Stomach (tissue), 9 donors: ENCODE measurements around the gene DNAJC1. TPM values are rescaled to one million over a fixed set of nuclear protein-coding genes. Genes with fewer than 3 reads are reported as not detected.
A peak's percentile ranks its signal among the peaks of the same experiment; 100 is the strongest.

Experiments used
- DNase-seq, 2 donors: peaks; one replicate each; pipeline versions ENCODE4 v3.0.0 to v3.0.0-alpha.2; 2013 to 2019
- H3K27ac ChIP-seq, 5 donors: fragments of 200-600 bp in 4 of 5; sonication (generic) in 4 of 5; one replicate each; pipeline ENCODE4 v1.5.1; 2013 to 2019; ENCODE audit warnings: mild to moderate bottlenecking in 1 of 5, moderate library complexity in 1 of 5
- H3K27me3 ChIP-seq, 3 donors: fragments of 200-600 bp; sonication (generic); one replicate each; pipeline ENCODE4 v1.5.1; 2017 to 2019; ENCODE audit warnings: mixed run types in 1 of 3
- H3K36me3 ChIP-seq, 4 donors: fragments of 200-600 bp; sonication (generic); 1 replicate in 3 of 4; 2 replicates in 1 of 4; pipeline ENCODE4 v1.5.1; 2016 to 2019
- H3K4me1 ChIP-seq, 4 donors: fragments of 200-600 bp; sonication (generic); one replicate each; pipeline ENCODE4 v1.5.1; 2016 to 2019
- H3K4me3 ChIP-seq, 4 donors: fragments of 200-600 bp; sonication (generic) in 3 of 4; one replicate each; pipeline ENCODE4 v1.5.1; 2016 to 2019; ENCODE audit warnings: mild to moderate bottlenecking in 1 of 4
- H3K9me3 ChIP-seq, 4 donors: fragments of 200-600 bp; sonication (generic); one replicate each; pipeline ENCODE4 v1.5.1; 2016 to 2019
- EP300 ChIP-seq: sonication (generic); formaldehyde crosslinking; IDR thresholded peaks from one replicate; pipeline ENCODE4 v1.6.1; 2017; ENCODE audit warnings: antibody characterized with exemption
- POLR2A ChIP-seq, 4 donors: fragments of 450-650 bp; IDR thresholded peaks; one replicate each; pipeline ENCODE4 v1.6.1; 2016; ENCODE audit warnings: antibody characterized with exemption in 4 of 4, control low read depth in 2 of 4, mild to moderate bottlenecking in 1 of 4, moderate library complexity in 1 of 4
- POLR2AphosphoS5 ChIP-seq, 3 donors: sonication (generic); formaldehyde crosslinking; IDR thresholded peaks; one replicate each; pipeline ENCODE4 v1.6.1; 2016; ENCODE audit warnings: antibody characterized with exemption in 3 of 3
- WGBS, 5 donors: extraction: QIAGEN DNeasy Blood & Tissue Kit in 3 of 5; methylation state at CpG; one replicate each; pipeline versions ENCODE4 v1.1.5 to v1.1.7; 2013 to 2018; 5-methylcytosine and 5-hydroxymethylcytosine counted together
- intact Hi-C: fragments of 100-400 bp; cut with DNase I; formaldehyde crosslinking; loops from one replicate; pipeline ENCODE4 v1.15.1; 2023; ENCODE audit warnings: low total_unique reads
- polyA plus RNA-seq, 3 donors: library from polyadenylated mRNA; stranded (reverse); fragments of 200-250 nt; gene quantifications; one replicate each; pipeline ENCODE4 v1.2.3, GENCODE V29; 2013
- total RNA-seq, 5 donors: library from RNA; depleted of rRNA; stranded (reverse); fragments of >200 nt; gene quantifications; one replicate each; pipeline versions ENCODE4 v1.1.0 to v1.2.3, GENCODE V29; 2014 to 2016
- TF ChIP-seq, protein P1 (sequence below), 7 experiments: fragments of 450-650 bp in 4 of 7; fragments of 200-600 bp in 3 of 7; sonication (generic) in 3 of 7; IDR thresholded peaks; one replicate each; pipeline ENCODE4 v1.5.1; 2016 to 2019; ENCODE audit warnings: antibody characterized with exemption in 7 of 7, control low read depth in 2 of 7, mild to moderate bottlenecking in 1 of 7
- donor health status: healthy with polysubstance abuse.
- donor health status: Bipolar disorder and iron deficiency.
- donor health status: healthy.

DNAJC1 gene
- total and polyA plus RNA-seq, 8 donors, result 16.3 to 344 (median 29.9) TPM

DNA sequence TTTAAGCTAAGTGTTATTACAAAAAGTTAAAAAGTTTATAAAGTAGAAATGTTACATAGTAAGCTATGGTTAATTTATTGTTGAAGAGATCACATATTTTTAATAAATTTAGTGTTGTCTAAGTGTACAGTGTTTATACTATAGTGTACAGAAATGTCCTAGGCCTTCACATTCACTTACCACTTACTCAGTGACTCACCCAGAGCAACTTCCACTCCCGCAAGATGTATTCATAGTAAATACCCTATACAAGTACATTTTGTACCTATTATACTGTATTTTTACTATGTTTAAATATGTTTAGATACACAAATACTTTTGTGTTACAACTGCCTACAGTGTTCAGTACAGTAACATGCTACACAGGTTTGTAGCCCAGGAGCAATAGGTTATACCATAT lies 69.2 kb downstream of the DNAJC1 start:
- H3K4me1 ChIP-seq, result peaks cover 0 to 8% (median 0%) of the 10 kb centered on the region in 4 donors
- H3K36me3 ChIP-seq, result peaks cover 0 to 4% (median 0%) of the 10 kb centered on the region in 4 donors
- H3K27me3 ChIP-seq, result no peaks in the 10 kb centered on the region
- no peak overlapping the region for H3K27ac ChIP-seq
- TF ChIP-seq, protein P1, sequence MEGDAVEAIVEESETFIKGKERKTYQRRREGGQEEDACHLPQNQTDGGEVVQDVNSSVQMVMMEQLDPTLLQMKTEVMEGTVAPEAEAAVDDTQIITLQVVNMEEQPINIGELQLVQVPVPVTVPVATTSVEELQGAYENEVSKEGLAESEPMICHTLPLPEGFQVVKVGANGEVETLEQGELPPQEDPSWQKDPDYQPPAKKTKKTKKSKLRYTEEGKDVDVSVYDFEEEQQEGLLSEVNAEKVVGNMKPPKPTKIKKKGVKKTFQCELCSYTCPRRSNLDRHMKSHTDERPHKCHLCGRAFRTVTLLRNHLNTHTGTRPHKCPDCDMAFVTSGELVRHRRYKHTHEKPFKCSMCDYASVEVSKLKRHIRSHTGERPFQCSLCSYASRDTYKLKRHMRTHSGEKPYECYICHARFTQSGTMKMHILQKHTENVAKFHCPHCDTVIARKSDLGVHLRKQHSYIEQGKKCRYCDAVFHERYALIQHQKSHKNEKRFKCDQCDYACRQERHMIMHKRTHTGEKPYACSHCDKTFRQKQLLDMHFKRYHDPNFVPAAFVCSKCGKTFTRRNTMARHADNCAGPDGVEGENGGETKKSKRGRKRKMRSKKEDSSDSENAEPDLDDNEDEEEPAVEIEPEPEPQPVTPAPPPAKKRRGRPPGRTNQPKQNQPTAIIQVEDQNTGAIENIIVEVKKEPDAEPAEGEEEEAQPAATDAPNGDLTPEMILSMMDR (IDR thresholded peaks at IDR 0.05), result no peak
- TF ChIP-seq EP300 (no peak), POLR2A (IDR thresholded peaks at IDR 0.05) (no peak), POLR2AphosphoS5 (IDR thresholded peaks at IDR 0.05) (no peak)
- H3K4me3 ChIP-seq, result no peak overlapping the region
- 91 to 100% (median 95%) methylated on average over 1 of the region's 1 CpG for WGBS, 5 donors
- H3K9me3 ChIP-seq, result peaks cover 0 to 16% (median 14%) of the 10 kb centered on the region in 4 donors
- DNase-seq, result no peak
- intact Hi-C loops, result no loop called here

DNA sequence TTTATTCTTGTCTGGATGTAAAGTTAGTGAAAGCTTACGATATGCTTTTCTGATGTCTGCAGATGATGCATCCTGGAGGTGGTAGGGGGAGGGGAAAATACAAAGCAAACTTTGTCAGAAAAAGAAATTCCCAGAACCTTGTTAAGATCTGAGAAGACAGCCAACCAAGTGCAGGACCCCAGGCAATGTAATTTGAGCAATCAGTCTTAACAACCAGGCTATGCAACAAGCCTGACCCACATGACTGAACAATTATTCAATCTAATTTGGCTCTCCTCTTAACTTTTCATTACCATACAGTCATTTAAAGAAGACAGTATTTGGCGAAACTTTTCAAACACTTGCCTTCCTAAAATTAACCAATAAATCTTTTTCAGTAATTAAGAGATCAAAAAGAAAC lies 74.5 kb downstream of the DNAJC1 start:
- intact Hi-C loops, result no loop called here
- peak in 1 of 2 donors; percentile 36 for DNase-seq
- 91 to 95% (median 94%) methylated on average over 2 of the region's 2 CpGs for WGBS, 5 donors
- Histone ChIP-seq H3K4me3 (no peak overlapping the region), H3K4me1 (peaks cover 0 to 14% (median 0%) of the 10 kb centered on the region in 4 donors), H3K27ac (no peak overlapping the region), H3K9me3 (no peaks in the 10 kb centered on the region), H3K36me3 (no peaks in the 10 kb centered on the region), H3K27me3 (no peaks in the 10 kb centered on the region)
- TF ChIP-seq, protein P1 (IDR thresholded peaks at IDR 0.05), result no peak
- TF ChIP-seq POLR2A (IDR thresholded peaks at IDR 0.05), result no peak
- TF ChIP-seq EP300, result no peak
- no peak for TF ChIP-seq POLR2AphosphoS5 (IDR thresholded peaks at IDR 0.05)

DNA sequence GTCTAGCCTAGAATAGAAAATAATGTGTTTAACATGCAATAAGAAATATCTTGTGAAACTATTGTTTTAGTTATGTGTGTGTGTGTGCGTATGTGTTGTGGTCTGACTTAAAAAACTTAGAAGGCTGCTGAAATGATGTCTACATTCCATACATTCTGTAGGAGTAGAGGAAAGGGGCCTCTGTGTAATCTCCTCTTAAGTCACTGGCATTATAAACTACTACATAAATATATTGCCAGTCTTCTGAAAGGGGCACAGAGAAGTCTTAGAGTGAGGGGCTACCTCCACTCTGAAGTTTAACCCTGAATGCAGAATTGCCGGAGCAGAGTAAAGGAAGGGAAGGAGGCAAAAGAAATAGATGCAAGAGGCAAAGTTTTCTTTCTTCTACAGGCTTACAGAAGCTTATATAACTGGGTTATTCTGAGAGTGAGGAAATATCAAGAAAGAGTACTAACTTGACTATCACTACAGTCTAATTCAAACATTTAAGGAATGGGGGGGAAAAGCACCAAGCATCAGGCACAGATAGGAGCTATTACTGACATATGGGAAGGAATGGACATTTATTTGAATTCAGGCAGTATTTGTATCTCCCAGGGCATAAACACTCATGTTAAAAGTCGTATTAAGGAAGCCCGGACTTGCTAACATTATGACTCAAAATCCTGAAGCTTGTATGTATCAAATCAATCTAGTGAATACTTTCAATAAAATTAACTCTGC lies 75.7 kb downstream of the DNAJC1 start:
- Histone ChIP-seq H3K27ac (no peak overlapping the region), H3K4me3 (no peak overlapping the region), H3K36me3 (no peaks in the 10 kb centered on the region), H3K4me1 (peaks cover 0 to 14% (median 0%) of the 10 kb centered on the region in 4 donors), H3K27me3 (no peaks in the 10 kb centered on the region), H3K9me3 (no peaks in the 10 kb centered on the region)
- no peak for TF ChIP-seq POLR2AphosphoS5 (IDR thresholded peaks at IDR 0.05)
- no peak for TF ChIP-seq EP300
- DNase-seq, result no peak
- 83 to 91% (median 88%) methylated on average over 4 of the region's 4 CpGs for WGBS, 5 donors
- intact Hi-C loops, result no loop called here

DNA sequence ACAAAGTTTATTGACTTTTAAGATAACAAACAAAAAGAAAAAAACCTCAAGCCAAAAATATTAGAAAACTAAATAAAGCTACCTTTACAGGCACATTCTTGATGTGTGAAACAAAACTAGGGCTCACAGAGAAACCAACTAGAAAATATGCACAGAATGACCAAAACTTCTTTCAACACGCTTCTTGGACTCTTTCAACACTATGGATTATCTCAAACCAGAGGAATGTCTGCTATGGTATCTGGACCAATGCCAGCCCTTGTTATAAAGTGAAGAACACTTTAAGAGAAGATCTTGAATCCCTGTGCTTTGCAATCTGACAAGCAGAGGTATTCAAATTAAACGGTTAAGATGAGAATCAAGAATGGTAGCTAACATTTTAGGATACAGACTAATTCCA lies 76.6 kb downstream of the DNAJC1 start:
- Histone ChIP-seq H3K27me3 (no peaks in the 10 kb centered on the region), H3K4me1 (peaks cover 0 to 11% (median 0%) of the 10 kb centered on the region in 4 donors), H3K9me3 (no peaks in the 10 kb centered on the region), H3K36me3 (no peaks in the 10 kb centered on the region), H3K27ac (no peak overlapping the region), H3K4me3 (no peak overlapping the region)
- 46 to 65% (median 62%) methylated on average over 2 of the region's 2 CpGs for WGBS, 5 donors
- peak in 1 of 2 donors; percentile 48 for DNase-seq
- TF ChIP-seq EP300 (no peak), POLR2AphosphoS5 (IDR thresholded peaks at IDR 0.05) (no peak), POLR2A (IDR thresholded peaks at IDR 0.05) (no peak)
- TF ChIP-seq, protein P1 (IDR thresholded peaks at IDR 0.05), result no peak
- intact Hi-C loops, result no loop called here

DNA sequence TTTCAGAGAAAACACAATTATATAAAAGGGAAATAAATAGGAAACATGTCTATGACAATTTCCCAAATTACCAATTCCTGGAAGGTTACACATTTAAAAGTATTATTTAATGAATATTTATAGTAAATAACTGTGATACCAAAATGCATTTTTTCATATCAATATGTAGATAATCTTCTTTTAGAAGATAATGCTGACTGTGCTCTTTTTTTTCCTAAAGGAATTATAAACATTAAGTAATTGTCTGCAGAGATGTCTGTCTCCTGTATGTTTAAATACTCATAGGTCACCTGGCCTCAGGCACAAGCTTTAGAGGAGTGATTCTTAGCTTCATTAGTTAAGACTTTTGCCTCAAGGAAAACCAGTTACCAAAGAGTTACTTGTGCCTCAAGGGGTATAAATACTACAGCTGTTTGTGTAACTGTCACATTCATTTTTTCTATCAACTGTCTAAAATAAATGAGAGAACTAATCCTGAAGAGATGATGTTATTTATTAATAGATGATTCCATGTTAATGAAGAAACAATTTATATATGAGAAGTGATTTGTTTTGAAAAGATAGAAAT lies 77.1 kb downstream of the DNAJC1 start:
- H3K4me3 ChIP-seq, result no peak overlapping the region
- no peaks in the 10 kb centered on the region for H3K36me3 ChIP-seq
- H3K9me3 ChIP-seq, result no peaks in the 10 kb centered on the region
- peaks cover 0 to 7% (median 0%) of the 10 kb centered on the region in 4 donors for H3K4me1 ChIP-seq
- intact Hi-C loops, result no loop called here
- no peak for DNase-seq
- TF ChIP-seq EP300, result no peak
- H3K27me3 ChIP-seq, result no peaks in the 10 kb centered on the region
- no peak overlapping the region for H3K27ac ChIP-seq
